NOMO-1 (cell line): ENCODE results near the gene ZDHHC3.

Source experiments
- DNase-seq, 2 experiments: peaks; one replicate each; lab custom pipeline; 2025; ENCODE audit not compliant: unreplicated experiment in 2 of 2; lab: John Stamatoyannopoulos, UW

Gene ZDHHC3

GRCh38 chr3:44976002-44976815 lies at the start of gene ZDHHC3, which contains the start of gene EXOSC7:
ZDHHC3 (minus strand) TSS chr3:44976174; CDS start chr3:44959436, 16,738 bp downstream.
EXOSC7 (plus strand) TSS chr3:44976244; CDS start chr3:44976278, 34 bp downstream.
- DNase-seq = peak; percentile 73 to 74

- no peak for DNase-seq
Measured at GRCh38 chr3:45024542-45025255, 48.7 kb upstream of the ZDHHC3 start.

- DNase-seq = no peak
Measured at GRCh38 chr3:45023675-45024074, 47.7 kb upstream of the ZDHHC3 start.

GRCh38 chr3:45021524-45022297 lies 45.7 kb upstream of the ZDHHC3 start:
- DNase-seq = no peak

- no peak for DNase-seq
Measured at GRCh38 chr3:45020534-45020933, 44.6 kb upstream of the ZDHHC3 start.

- DNase-seq = no peak
Measured at GRCh38 chr3:45017821-45018220, 41.8 kb upstream of the ZDHHC3 start.

- DNase-seq = no peak
Measured at GRCh38 chr3:45016916-45017315, 40.9 kb upstream of the ZDHHC3 start.

GRCh38 chr3:45012577-45012976 lies 36.6 kb upstream of the ZDHHC3 start:
- DNase-seq = no peak

GRCh38 chr3:45011756-45012508 lies 36.0 kb upstream of the ZDHHC3 start:
- peak; percentile 48 to 88 for DNase-seq

GRCh38 chr3:45010811-45011333 lies 34.9 kb upstream of the ZDHHC3 start:
- no peak for DNase-seq

GRCh38 chr3:45009868-45010267 lies 33.9 kb upstream of the ZDHHC3 start:
- DNase-seq = no peak

GRCh38 chr3:45008117-45008516 lies 32.1 kb upstream of the ZDHHC3 start:
- DNase-seq = no peak

GRCh38 chr3:45007091-45007490 lies 31.1 kb upstream of the ZDHHC3 start:
- no peak for DNase-seq

GRCh38 chr3:45003859-45004258 lies 27.9 kb upstream of the ZDHHC3 start:
- no peak for DNase-seq

GRCh38 chr3:45003406-45003805 lies 27.4 kb upstream of the ZDHHC3 start:
- no peak for DNase-seq

- DNase-seq = no peak
Measured at GRCh38 chr3:45002720-45003119, 26.7 kb upstream of the ZDHHC3 start.

GRCh38 chr3:45002139-45002660 lies 26.2 kb upstream of the ZDHHC3 start:
- DNase-seq = no peak

GRCh38 chr3:45001738-45002137 lies 25.8 kb upstream of the ZDHHC3 start:
- no peak for DNase-seq

GRCh38 chr3:45000823-45001222 lies 24.8 kb upstream of the ZDHHC3 start:
- DNase-seq = no peak

GRCh38 chr3:44999782-45000181 lies 23.8 kb upstream of the ZDHHC3 start:
- DNase-seq = no peak
